NCI-H2107 (cell line): ENCODE results near the gene SKP1.

Source experiments
- DNase-seq: peaks from one replicate; lab custom pipeline; 2025; lab: John Stamatoyannopoulos, UW

The SKP1 gene

DNA sequence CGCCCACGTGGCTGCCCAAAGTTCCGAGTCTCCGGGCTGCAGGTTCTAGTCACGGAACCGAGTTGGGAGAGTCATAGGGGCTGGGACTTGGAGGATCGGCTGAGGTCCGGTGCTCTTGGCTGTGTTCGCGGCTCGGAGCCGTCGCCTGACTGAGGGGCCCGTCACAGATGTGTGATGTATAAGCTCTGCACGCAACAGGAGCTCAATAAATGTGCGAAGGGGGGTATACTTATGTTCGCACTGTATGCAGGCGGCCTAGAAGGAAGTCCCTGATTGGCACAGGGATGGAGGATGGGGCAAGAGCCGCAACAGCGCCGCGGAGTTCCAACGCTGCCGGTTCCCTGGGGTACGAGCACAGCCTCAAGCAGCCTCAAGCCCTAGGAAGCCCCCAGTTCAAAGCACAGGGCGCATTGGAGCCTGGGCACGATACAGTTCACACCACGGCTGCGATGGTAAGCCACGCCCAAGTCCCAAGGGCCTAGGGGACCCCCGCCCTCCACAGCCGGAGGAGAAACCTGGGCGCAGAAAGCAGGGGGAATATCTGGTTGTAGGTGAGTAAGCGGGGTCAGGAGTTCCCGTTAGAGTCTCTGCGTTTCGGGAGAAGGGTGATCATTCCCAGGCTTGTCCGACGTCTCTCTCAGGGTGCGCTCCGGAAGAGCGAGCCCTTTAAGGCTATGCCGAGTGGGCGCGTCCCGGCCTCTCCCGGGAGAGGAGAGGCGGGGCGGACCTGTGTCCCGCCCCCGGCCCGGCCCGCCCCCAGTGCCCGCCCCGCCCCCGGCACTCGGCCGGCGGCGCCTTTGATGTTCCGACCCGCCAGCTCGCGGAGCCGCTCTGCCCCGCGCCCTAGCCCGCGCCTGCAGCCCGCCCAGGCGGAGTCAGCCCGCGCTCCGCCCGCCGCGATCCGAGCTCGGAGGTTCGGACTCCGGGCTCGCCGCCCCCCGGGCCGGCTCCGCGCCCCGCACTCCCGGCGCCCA lies 62.6 kb downstream of the SKP1 start, which contains the start of gene TCF7:
TSS of gene TCF7 (plus strand) at position 780 of the 974 bp plus-strand sequence. CDS start 226 bp downstream, outside the sequence.
- DNase-seq = peak; percentile 27

DNA sequence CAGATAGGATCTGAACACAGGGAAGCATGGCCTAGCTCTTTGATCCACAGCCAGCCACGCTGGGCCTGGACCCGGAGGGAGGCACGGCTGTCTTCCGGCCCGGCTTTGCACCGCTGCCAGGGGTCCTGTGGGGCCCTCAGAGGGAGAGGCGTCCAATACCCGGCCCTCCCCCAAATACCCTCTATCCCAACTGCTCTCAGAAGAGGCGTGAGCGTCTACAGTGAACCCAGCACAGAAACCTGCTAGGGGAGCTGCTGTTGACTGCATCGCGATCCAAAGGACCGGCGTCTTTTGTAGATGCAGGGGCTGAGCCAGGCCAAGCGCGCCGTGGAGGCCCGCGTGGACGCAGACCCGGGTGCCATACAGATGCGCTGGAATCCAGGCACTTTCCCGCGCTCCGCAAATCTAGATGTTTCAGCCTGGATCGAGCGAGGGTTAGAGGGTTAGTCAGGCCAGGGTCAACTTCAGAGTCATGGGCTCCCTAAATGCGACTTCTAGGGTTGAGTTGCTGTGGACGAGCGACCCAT lies 63.3 kb downstream of the SKP1 start:
- DNase-seq = no peak

DNA sequence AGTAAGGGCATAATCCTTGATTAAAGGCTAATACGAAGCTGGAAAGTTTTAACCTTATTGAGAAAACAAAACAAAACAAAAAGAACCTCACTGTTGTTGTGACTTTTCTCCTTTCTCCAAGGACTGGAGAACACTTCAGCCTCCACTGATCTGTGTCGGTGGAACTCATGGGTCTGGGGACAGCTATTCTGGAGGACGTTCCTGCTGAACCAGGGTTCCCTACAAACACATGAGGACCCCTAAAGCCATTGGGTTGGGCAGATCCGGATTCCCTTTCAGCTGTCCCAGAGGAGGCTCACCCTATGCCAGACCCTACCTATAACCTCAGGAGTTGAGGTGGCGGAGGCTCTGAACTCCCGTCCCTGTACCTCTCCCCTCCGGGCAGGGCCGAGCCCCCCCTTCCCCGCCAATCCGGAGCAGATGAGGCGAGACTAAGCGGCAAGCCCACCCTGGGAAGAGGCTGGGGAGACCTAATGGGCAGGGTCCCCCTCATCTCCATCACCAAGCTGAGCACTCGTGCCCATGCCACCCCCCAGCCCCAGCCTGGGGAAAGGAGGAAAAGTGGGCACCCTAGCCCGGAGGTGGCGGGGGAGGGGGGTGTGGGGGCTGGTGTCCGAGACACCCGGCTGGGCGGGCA lies 63.9 kb downstream of the SKP1 start:
- no peak for DNase-seq

DNA sequence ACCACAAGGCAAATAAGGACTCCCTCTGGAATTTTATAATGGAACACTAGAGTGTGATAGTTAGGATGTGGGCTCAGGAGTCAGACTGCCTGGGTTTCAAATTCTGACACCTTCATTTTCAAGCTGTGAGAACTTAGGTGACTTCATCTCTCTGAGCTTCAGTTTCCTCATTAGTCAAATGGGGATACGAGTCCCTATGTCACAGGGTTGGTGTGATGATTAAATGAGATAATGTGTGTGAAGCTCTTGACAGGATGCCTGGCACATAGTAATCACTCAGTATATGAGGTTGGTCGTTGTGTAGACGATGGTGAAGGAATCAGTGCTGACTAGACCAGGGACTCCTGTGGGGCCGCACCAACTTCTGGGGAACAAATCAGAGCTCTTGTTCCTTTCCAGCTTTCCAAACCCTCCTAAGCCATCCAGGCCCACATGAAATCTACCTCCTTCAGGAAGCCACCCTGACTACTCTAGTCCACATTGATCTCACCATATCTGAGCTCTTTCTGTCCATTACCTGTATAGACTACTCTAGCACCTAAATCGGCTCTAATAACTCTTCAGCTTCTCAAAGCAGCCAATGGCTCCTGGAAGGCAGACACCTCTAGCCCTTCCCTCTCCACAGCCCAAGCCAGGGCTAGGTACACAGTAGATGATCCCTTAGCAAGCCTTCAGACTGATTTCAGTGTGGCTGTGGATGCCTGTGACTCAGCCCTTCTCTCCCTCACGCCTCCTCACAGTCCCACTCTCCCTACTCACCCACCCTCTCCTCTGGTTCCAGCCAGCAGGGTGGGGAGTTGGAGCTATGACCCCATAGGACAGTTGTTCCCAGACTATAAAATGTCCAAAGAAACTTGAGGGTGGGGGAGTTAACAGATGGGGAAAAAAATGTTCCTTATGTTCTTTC lies 64.8 kb downstream of the SKP1 start:
- DNase-seq = no peak

DNA sequence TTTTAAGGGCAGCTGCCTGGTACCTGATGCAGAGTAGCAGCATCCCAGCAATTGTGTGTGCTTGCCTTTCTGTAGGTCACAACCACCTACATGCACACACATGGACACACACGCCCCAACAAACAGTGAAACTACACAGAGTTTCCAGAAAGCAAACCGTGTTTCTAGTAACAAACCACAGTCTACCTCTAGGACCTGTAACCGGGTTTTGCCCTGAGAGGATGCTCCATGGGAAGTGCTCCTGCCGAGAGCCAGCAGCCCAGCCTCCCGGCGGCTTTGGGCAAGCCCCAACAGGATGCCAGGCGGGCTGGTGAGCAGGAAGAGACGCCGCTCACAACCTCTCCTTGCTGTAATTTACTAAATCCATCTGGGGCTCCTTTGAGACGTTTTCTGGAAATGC lies 66.4 kb downstream of the SKP1 start:
- no peak for DNase-seq

DNA sequence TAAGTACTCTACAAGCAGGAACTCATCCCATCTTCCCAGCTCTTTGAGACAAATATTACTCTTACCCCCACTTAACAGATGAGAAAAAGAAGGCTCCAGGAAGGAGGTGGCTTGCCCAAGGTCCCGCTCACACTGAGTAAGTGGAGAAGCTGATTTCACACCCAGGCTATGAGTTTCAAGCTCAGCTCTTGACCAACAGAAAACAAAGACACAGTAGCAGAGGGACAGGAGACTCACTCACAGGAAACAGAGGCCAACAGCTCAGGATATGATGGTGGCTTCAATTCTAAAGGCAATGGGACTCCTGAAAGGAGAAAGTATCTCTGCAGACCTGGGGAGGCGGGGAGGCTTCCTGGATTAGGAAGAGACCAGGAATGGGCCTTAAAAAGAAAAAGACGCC lies 69.0 kb downstream of the SKP1 start:
- no peak for DNase-seq

DNA sequence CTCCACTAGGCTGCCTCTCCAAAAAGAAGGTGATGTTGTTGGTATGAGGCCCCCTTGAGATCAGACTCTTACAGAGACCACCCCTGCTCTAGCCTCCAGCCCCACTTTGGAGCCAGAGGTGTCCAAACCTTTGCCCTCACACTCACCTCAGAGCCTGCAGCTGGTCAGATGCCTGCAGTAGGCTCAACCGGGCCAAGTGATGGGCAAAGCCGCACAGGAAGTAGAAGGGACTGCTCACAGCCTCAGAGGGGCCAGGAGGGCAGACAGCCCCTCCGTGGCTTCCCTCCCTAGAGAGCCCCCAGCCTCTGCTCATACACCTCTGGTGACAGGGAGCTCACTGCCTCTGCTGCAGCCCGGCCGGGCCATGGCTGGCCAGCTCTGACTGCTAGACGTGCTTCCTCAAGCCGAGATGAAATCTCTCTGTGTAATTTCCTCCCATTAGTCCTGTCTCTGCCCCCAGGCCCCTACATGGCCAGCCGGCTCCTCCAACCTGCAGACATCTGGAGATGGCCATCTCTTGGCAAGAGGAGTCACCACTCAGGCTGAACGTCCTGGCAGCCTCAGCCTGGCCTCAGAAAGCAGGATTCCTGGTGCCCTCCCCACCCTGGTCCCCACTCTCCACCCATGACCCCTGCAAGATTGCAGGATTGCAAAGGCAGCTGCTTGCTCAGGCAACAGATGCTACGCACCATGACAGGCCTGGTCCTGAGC lies 69.6 kb downstream of the SKP1 start:
- DNase-seq = no peak

DNA sequence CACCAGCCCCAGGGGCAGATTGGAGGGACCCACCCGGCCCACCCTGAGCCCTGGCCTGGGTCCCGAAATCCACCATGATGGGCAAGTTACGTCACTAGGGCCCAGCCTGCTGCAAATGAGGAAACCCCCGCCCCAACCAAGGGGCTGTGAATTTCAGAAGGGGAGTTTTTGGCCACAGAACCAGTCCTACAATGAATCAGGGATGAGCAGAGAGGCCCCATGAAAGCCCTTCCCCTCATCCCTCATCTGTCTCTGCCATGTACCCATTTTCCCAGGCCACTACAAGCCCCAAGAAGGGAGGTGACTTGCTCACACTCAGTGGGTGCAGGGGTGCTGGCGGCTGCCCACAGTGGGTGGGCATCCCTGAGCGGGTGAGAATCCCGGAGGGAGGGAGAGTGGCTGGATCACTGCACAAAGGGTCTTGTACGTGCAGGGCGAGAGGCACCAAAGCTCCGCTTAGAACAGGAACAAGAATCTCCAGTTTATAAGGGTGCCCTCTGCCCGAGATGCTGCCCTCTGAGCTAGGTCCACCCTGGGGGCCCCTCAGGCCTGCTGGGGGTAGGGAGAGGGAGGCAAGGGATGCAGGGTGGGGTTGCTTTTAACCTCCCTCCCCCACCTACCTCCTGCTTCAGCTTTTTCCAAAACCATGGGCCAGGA lies 72.6 kb downstream of the SKP1 start:
- DNase-seq = no peak

DNA sequence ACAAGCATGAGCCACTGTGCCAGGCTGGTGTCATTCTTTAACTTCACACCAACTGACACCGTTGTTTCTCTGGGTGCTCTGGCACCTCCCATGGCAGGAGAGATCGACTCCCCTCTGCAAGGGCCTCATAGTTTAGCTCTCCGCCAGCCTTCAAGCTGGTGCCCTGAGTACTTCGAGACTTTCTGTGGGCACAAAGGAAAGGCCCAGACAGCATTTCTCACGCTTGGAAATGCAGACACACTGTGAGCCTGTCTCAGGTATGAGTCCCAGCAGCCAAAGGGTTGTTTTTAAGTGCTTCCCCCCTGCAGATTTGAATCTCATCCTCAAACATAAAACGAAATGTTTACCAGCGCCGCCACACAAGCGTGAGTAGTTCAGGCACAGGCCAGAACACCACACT lies 73.4 kb downstream of the SKP1 start:
- no peak for DNase-seq

DNA sequence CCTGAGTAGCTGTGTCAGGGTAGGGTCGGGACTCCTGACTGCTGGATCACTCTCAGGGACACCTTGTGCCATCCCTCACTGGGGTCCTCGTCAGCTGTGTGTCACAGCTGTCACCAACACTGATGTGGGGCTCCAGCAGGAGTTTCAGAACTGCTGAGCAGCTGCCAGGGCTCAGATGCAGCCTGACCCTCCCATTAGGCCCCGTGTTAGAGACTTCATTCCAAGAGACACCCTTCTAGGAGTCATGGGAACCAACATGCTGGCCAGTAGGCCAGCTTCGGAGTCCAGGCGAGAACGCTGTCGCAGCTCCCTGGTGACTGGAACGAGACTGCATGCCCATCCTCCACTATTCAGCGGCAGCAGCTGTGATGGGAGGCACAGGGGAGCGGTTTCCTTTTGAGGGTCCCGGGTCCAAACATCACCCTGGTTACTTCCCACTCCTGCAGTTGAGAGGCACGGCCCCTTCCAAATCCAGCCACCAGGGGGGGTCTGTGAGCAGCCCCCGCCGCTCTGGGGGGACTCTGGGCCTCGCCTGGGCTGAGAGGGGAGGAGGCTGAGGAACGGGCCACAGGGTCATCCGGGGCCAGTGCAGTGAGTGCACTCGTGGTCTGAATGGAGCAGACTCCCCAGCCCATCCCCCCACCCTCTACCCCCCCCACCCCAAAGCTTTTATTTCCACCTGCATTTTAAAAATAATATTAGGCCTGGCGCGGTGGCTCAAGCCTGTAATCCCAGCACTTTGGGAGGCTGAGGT lies 74.9 kb downstream of the SKP1 start:
- no peak for DNase-seq

DNA sequence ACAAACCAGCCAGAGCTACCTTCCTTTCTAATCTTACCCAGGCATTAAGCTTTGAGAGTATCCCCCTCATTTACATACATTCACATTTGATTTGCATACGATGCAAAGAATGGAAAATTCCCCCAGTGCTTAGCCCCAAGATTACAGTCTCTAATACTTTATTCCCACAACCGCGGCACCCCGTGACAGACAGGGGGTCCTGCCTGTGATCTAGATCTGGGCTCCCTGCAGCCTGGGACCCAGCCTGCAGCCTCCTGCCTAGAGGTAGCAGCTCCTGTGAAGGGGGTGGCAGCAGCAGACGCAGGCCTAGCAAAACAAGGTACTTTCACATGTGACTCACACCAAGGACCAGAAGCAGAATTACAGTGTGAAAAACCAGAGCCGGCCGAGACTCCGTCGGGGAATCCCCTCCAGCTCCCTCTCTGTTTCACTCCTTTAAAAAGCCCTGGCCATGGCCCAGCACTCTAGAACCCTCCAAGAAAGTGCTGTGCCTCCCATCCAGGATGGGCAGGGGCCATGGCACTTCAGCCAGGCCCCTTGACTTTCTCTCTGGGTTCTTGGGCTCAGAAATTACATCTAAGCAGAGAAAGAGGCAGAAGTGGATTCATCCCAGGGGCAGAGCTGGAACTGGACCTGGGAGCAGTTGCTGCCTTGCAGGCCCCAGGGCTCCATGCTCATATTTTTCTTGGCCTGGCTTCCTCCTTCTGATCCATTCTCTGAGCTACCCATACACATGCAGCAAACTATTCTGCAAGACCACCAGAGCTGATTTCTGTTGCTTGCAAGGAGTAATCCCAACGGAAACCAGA lies 76.3 kb downstream of the SKP1 start:
- DNase-seq = no peak

DNA sequence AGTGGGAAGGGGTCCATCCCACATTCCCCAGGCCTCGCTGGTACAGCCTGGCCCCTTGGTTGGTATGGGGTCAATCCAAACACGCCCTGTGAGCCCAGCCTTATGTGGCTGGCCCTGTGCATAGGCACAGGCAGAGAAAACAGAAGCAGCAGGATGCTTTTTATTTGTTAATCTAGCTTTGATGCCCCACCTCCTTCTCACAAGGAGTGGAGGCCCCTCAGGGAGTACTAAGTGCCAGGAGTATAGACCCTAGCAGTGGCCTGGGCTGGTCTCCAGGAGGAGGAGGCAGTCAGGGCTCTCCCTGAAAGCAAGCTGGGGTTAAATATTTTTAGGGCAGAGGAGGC lies 76.8 kb downstream of the SKP1 start:
- no peak for DNase-seq

DNA sequence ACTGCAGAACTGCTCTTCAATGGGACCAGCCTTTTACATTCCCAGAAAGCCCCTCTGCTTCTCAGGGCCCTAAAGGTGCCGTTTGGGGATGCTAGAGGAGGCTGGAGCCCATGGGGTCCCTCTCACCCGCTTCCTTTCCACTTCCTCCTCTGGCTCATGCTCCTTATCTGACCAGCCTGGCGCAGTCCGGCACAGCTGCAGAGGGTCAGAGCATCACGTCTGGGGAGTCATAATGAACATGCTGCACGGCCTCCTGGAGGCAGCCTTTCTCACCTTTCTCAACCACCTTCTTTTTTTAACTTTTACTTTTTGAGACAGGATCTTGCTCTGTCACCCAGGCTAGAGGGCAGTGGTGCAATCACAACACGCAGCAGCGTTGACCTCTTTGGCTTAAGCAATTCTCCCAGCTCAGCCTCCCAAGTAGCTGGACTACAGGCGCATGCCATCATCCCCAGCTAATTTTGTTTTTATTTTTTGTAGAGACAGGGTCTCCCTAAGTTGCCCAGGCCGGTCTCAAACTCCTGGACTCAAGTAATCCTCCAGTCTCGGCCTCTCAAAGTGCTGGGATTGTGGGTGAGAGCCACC lies 77.4 kb downstream of the SKP1 start:
- DNase-seq = no peak
